IMR-90 (cell line): ENCODE results near the gene CCDC88B. TPM values are rescaled to one million over a fixed set of nuclear protein-coding genes. Genes with fewer than 3 reads are reported as not detected.

Experiments
- ATAC-seq: fragments of 200-7000 bp; cut with Tn5 transposase; 2 replicates; pipeline ENCODE4 v1.9.1; 2020; ENCODE audit warnings: low read depth, mild to moderate bottlenecking, moderate library complexity
- BruUV-seq: library from RNA; stranded (reverse); fragments of 400-500 nt; replicated peaks from 2 replicates; lab custom pipeline; 2021; lab: Mats Ljungman, UMichigan
- CTCF ChIA-PET: fragments of 300-600 bp; formaldehyde crosslinking; extraction: SDS; loops from one replicate; lab custom pipeline; 2021; ENCODE audit warnings: antibody characterized with exemption; lab: Yijun Ruan, JAX
- POLR2A ChIA-PET: fragments of 300-600 bp; sonication (Branson Sonifier 250); formaldehyde crosslinking; loops from one replicate; lab custom pipeline; 2022; ENCODE audit warnings: antibody characterized with exemption; ENCODE audit not compliant: unreplicated experiment; lab: Charles Lee
- DNase-seq: peaks from one replicate; pipeline ENCODE4 v3.0.0; 2013
- H2AFZ ChIP-seq: replicated peaks from 2 replicates; pipeline ENCODE3; 2013; ENCODE audit warnings: low read length, mild to moderate bottlenecking; ENCODE audit not compliant: poor library complexity
- H2AK5ac ChIP-seq: 2 replicates; pipeline ENCODE4 v1.6.1; 2013; ENCODE audit warnings: low read depth, low read length, inconsistent platforms
- H2AK9ac ChIP-seq: replicated peaks from 2 replicates; pipeline ENCODE3; 2013; ENCODE audit warnings: mild to moderate bottlenecking, low read depth, low read length, moderate library complexity; ENCODE audit not compliant: poor library complexity
- H2BK120ac ChIP-seq: 2 replicates; pipeline ENCODE4 v1.6.1; 2013; ENCODE audit warnings: low read depth, low read length, inconsistent platforms
- H2BK15ac ChIP-seq: 3 replicates; pipeline ENCODE4 v1.6.1; 2013; ENCODE audit warnings: low read depth, low read length, inconsistent platforms
- H2BK20ac ChIP-seq: 2 replicates; pipeline ENCODE4 v1.6.1; 2013; ENCODE audit warnings: low read depth, mild to moderate bottlenecking, inconsistent platforms, low read length, moderate library complexity
- H2BK5ac ChIP-seq: 2 replicates; pipeline ENCODE4 v1.6.1; 2013; ENCODE audit warnings: mild to moderate bottlenecking, low read depth, low read length, inconsistent platforms; ENCODE audit not compliant: poor library complexity, severe bottlenecking
- H3K14ac ChIP-seq: replicated peaks from 2 replicates; pipeline ENCODE4 v1.6.1; 2013; ENCODE audit warnings: low read depth, low read length, inconsistent platforms
- H3K18ac ChIP-seq: 2 replicates; pipeline ENCODE4 v1.6.1; 2013; ENCODE audit warnings: low read depth, low read length, control low read depth
- H3K23ac ChIP-seq: 2 replicates; pipeline ENCODE4 v1.6.1; 2013; ENCODE audit warnings: low read depth, low read length, inconsistent platforms
- H3K27ac ChIP-seq: 2 replicates; pipeline ENCODE4 v1.5.1; 2013; ENCODE audit warnings: mild to moderate bottlenecking, control low read depth, low read length; ENCODE audit not compliant: insufficient read depth
- H3K27me3 ChIP-seq: 2 replicates; pipeline ENCODE4 v1.6.1; 2013; ENCODE audit warnings: low read length; ENCODE audit not compliant: control insufficient read depth, insufficient read depth
- H3K36me3 ChIP-seq: 2 replicates; pipeline ENCODE4 v1.6.1; 2013; ENCODE audit warnings: low read length, mixed read lengths; ENCODE audit not compliant: control insufficient read depth, insufficient read depth
- H3K4ac ChIP-seq: 2 replicates; pipeline ENCODE4 v1.6.1; 2013; ENCODE audit warnings: low read depth, low read length, inconsistent platforms
- H3K4me1 ChIP-seq: 2 replicates; pipeline ENCODE4 v1.6.1; 2013; ENCODE audit warnings: low read length, mixed read lengths; ENCODE audit not compliant: control insufficient read depth, insufficient read depth
- H3K4me2 ChIP-seq: 2 replicates; pipeline ENCODE4 v1.6.1; 2013; ENCODE audit warnings: low read depth, mild to moderate bottlenecking, control low read depth, low read length, moderate library complexity
- H3K4me3 ChIP-seq: 2 replicates; pipeline ENCODE4 v1.5.1; 2013; ENCODE audit warnings: low read depth, mild to moderate bottlenecking, control low read depth, low read length, moderate library complexity; ENCODE audit not compliant: insufficient read depth
- H3K56ac ChIP-seq: 2 replicates; pipeline ENCODE4 v1.6.1; 2013; ENCODE audit warnings: low read length, inconsistent platforms; ENCODE audit not compliant: insufficient read depth; ENCODE audit errors: extremely low read depth
- H3K79me1 ChIP-seq, 2 experiments: 2 replicates each; pipeline ENCODE4 v1.6.1; 2013; ENCODE audit warnings: low read length in 2 of 2, inconsistent platforms in 1 of 2, low read depth in 1 of 2
- H3K9ac ChIP-seq: 2 replicates; pipeline ENCODE4 v1.6.1; 2013; ENCODE audit warnings: low read depth, low read length, control low read depth
- H3K9me1 ChIP-seq: 2 replicates; pipeline ENCODE4 v1.6.1; 2013; ENCODE audit warnings: low read length, inconsistent platforms; ENCODE audit not compliant: insufficient read depth
- H3K9me3 ChIP-seq: 2 replicates; pipeline ENCODE4 v1.6.1; 2013; ENCODE audit warnings: low read length; ENCODE audit not compliant: control insufficient read depth, insufficient read depth
- H4K20me1 ChIP-seq: 2 replicates; pipeline ENCODE4 v1.6.1; 2013; ENCODE audit warnings: low read length, inconsistent platforms; ENCODE audit not compliant: insufficient read depth
- H4K5ac ChIP-seq: 2 replicates; pipeline ENCODE4 v1.6.1; 2013; ENCODE audit warnings: mild to moderate bottlenecking, low read depth, low read length, control low read depth
- H4K8ac ChIP-seq, 2 experiments: 2 replicates each; pipeline ENCODE4 v1.6.1; 2013; ENCODE audit warnings: low read depth in 2 of 2, low read length in 2 of 2, control low read depth in 1 of 2, inconsistent platforms in 1 of 2
- H4K91ac ChIP-seq: 2 replicates; pipeline ENCODE4 v1.6.1; 2013; ENCODE audit warnings: low read depth, low read length, inconsistent platforms; ENCODE audit not compliant: insufficient read depth
- CHD1 ChIP-seq: IDR thresholded peaks from 2 replicates; pipeline ENCODE4 v1.6.1; 2012; ENCODE audit warnings: low read depth, low read length, improper control_type of control experiment
- POLR2A ChIP-seq: IDR thresholded peaks from 2 replicates; pipeline ENCODE4 v1.6.1; 2012; ENCODE audit warnings: mild to moderate bottlenecking, low read depth, low read length
- RFX5 ChIP-seq: IDR thresholded peaks from 2 replicates; pipeline ENCODE4 v1.8.0; 2012; ENCODE audit warnings: low read depth, mild to moderate bottlenecking, low read length, moderate library complexity
- WGBS, 2 experiments: methylation state at CpG; one replicate each; pipeline versions ENCODE4 v1.1.5 to v1.1.7; 2013; ENCODE audit warnings: missing lambda C conversion rate in 2 of 2; ENCODE audit not compliant: insufficient read length in 1 of 2; ENCODE audit errors: extremely low coverage in 2 of 2; 5-methylcytosine and 5-hydroxymethylcytosine counted together
- dilution Hi-C: fragments of 300-500 bp; cut with HindIII; formaldehyde crosslinking; loops from one replicate; pipeline ENCODE4 v1.14.3; 2018; ENCODE audit warnings: low sequenced_read_pairs; ENCODE audit not compliant: unreplicated experiment
- in situ Hi-C: fragments of 300-500 bp; cut with MboI; formaldehyde crosslinking; loops from 3 replicates; pipeline ENCODE4 v1.14.3; 2019; ENCODE audit warnings: low sequenced_read_pairs, inconsistent platforms, mixed read lengths
- intact Hi-C: fragments of 100-400 bp; cut with micrococcal nuclease; formaldehyde crosslinking; loops from 2 replicates; pipeline ENCODE4 v1.10.0; 2022
- polyA plus RNA-seq, 3 experiments: library from polyadenylated mRNA; depleted of rRNA; stranded (reverse); fragments of >200 nt; gene quantifications; 2 replicates each; pipeline ENCODE4 v1.2.3, GENCODE V29; 2012; ENCODE audit warnings: low replicate concordance in 1 of 3
- total RNA-seq: library from RNA; depleted of rRNA; stranded (reverse); fragments of >200 nt; gene quantifications from 2 replicates; pipeline ENCODE4 v1.2.3, GENCODE V29; 2012
- TF ChIP-seq, protein P1 (sequence below): fragments of 150-350 bp; IDR thresholded peaks from 2 replicates; pipeline ENCODE4 v1.6.1; 2017; ENCODE audit warnings: mild to moderate bottlenecking, antibody characterized with exemption, low read length, low read depth

Gene CCDC88B
- total and polyA plus RNA-seq, 2 of the 4 experiments (the other 2 are of a cell fraction) = 1.3 to 2.5 TPM

DNA sequence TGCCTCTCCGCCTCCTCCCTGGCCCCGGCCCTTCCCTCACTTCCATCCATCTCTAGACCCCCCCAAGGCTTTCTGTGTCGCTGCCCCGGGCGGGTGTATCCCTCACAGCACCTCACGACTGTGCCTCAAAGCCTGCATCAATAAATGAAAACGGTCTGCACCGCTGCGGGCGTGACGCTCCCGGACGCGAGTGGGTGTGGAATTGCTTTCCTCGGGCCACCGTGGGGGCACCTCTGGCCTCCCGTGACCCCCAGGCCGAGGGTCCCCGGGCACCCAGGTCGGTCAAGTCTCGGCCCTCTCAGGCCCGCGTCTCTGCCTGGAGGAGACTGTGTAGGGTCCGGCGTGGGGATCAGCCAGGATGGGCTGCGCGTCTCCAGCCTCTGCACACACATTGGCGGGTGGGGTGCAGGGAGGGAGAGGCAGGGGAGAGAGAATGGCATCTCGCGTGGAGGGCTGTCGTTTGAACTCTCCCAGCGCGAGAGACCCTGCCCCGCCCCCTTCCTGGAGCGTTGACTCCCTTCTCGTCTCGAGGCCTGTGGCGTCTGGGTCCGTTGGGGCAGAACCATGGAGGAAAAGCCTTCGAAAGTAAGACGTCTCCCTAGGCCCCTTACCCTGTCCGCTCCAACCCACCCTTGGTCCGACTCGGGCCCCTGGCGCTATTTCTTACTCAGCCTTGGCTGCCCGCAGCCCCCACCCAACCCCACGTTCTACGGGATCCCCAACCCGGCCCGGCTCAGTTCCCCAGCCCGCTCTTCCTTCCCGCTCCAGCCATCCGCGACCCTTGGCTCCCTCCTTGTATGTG is 40.0 kb upstream of the CCDC88B start, which contains the start of gene CATSPERZ:
TSS of gene CATSPERZ (plus strand) at position 512 of the 802 bp plus-strand sequence. CDS start at position 565, 53 bp downstream.
- Histone ChIP-seq H3K14ac (no peak within 1 kb of the TSS), H4K8ac (peak within 1 kb of the TSS in 1 of 2 experiments; percentile 56; a peak in 1 of 4 replicates), H3K36me3 (no peaks in the 10 kb centered on the region), H3K27ac (no peak within 1 kb of the TSS), H2AK9ac (peak within 1 kb of the TSS; percentile 86), H3K79me1 (no peaks in the 10 kb centered on the region), H2BK20ac (no peak within 1 kb of the TSS), H3K9ac (no peak within 1 kb of the TSS), H4K5ac (no peak within 1 kb of the TSS), H2BK5ac (no peak within 1 kb of the TSS), H2AK5ac (no peak within 1 kb of the TSS), H3K23ac (peak within 1 kb of the TSS; percentile 46), H3K4me1 (peaks cover 6% of the 10 kb centered on the region), H3K56ac (no peak within 1 kb of the TSS), H3K4me2 (peak within 1 kb of the TSS; percentile 78), H4K20me1 (peaks cover 11% of the 10 kb centered on the region; the same call in 1 of the 2 replicates), H2BK120ac (no peak within 1 kb of the TSS), H2AFZ (peak within 1 kb of the TSS; percentile 90), H3K27me3 (peaks cover 58% of the 10 kb centered on the region), H3K9me3 (no peaks in the 10 kb centered on the region), H3K18ac (no peak within 1 kb of the TSS), H4K91ac (no peak within 1 kb of the TSS), H2BK15ac (no peak within 1 kb of the TSS), H3K4me3 (peak within 1 kb of the TSS; percentile 34), H3K9me1 (no peaks in the 10 kb centered on the region), H3K4ac (no peak within 1 kb of the TSS; the same call in 1 of the 2 replicates)
- ChIA-PET CTCF (interaction anchor here (0.6 to 2.5 kb wide), 12 partner anchors 7 to 156 kb away, joined by 3 to 12 read pairs (median 5); partner anchors contain the start of genes FERMT3, FKBP2, NUDT22 and PPP1R14B), POLR2A (interaction anchor here (0.9 kb wide), 1 partner anchor 96 kb away, joined by 5 read pairs; no protein-coding TSS in a partner anchor)
- intact Hi-C loops (loop anchor here (10.0 kb wide), 1 partner anchor 295 kb away; no protein-coding TSS in a partner anchor), dilution Hi-C loops (no loop called here), in situ Hi-C loops (loop anchor here (5.0 kb wide), 1 partner anchor 98 kb away; no protein-coding TSS in a partner anchor)
- ATAC-seq (no peak), DNase-seq (no peak)
- 17% methylated on average over 22 of the region's 54 CpGs; no CpG with 5 or more reads in 1 of the 2 experiments for WGBS, 2 experiments
- no TSS peak for BruUV-seq
- TF ChIP-seq CHD1 (no peak), POLR2A (no peak), RFX5 (no peak)
- TF ChIP-seq, protein P1, sequence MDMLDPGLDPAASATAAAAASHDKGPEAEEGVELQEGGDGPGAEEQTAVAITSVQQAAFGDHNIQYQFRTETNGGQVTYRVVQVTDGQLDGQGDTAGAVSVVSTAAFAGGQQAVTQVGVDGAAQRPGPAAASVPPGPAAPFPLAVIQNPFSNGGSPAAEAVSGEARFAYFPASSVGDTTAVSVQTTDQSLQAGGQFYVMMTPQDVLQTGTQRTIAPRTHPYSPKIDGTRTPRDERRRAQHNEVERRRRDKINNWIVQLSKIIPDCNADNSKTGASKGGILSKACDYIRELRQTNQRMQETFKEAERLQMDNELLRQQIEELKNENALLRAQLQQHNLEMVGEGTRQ = no peak
